HG02759 (cell line): ENCODE data around the gene CEACAM5.
"Not testable (repeated sequence)": the region's sequence is repeated elsewhere in the genome, so short reads cannot be mapped to it uniquely, and the experiment has no call there.

Source experiments
- ATAC-seq: cut with Tn5 transposase; IDR thresholded peaks from one replicate; pipeline ENCODE4 v1.9.1; 2021; ENCODE audit warnings: mild to moderate bottlenecking, moderate library complexity; ENCODE audit not compliant: unreplicated experiment

The CEACAM5 gene

GRCh38 chr19:41735071-41735600, 26.7 kb downstream of the CEACAM5 start:
- ATAC-seq: no peak

- ATAC-seq: no peak
These were observed 30.9 kb downstream of the CEACAM5 start for GRCh38 chr19:41739361-41739760.

GRCh38 chr19:41740415-41741243, 32.2 kb downstream of the CEACAM5 start:
- no peak for ATAC-seq

- no peak for ATAC-seq
These were observed 32.8 kb downstream of the CEACAM5 start for GRCh38 chr19:41741244-41741554.

GRCh38 chr19:41744850-41745249, 36.4 kb downstream of the CEACAM5 start:
- no peak for ATAC-seq

GRCh38 chr19:41745756-41746155, 37.3 kb downstream of the CEACAM5 start:
- ATAC-seq: no peak

- no peak for ATAC-seq
These were observed 38.3 kb downstream of the CEACAM5 start for GRCh38 chr19:41746593-41747227.

- ATAC-seq: no peak
These were observed 39.6 kb downstream of the CEACAM5 start for GRCh38 chr19:41748012-41748411.

GRCh38 chr19:41750248-41751134, 42.1 kb downstream of the CEACAM5 start:
- ATAC-seq: not testable (repeated sequence)

- no peak for ATAC-seq
These were observed 44.7 kb downstream of the CEACAM5 start for GRCh38 chr19:41753159-41753558.

GRCh38 chr19:41753936-41754529, 45.6 kb downstream of the CEACAM5 start:
- peak; percentile 43 for ATAC-seq

- no peak for ATAC-seq
These were observed 47.0 kb downstream of the CEACAM5 start, which contains the start of gene CEACAM6 for GRCh38 chr19:41755328-41755913. Gene CEACAM6, plus strand, starts transcription at chr19:41755530. Its CDS starts 109 bp downstream, at chr19:41755639.

- ATAC-seq: no peak
These were observed 50.4 kb downstream of the CEACAM5 start for GRCh38 chr19:41758846-41759245.

GRCh38 chr19:41767115-41767514, 58.7 kb downstream of the CEACAM5 start:
- ATAC-seq: no peak

- not testable (repeated sequence) for ATAC-seq
These were observed 59.7 kb downstream of the CEACAM5 start for GRCh38 chr19:41768105-41768504.

- no peak for ATAC-seq
These were observed 61.2 kb downstream of the CEACAM5 start for GRCh38 chr19:41769608-41770007.

- ATAC-seq: no peak
These were observed 63.0 kb downstream of the CEACAM5 start for GRCh38 chr19:41771410-41771809.

- ATAC-seq: no peak
These were observed 66.1 kb downstream of the CEACAM5 start for GRCh38 chr19:41774515-41774980.

- ATAC-seq: no peak
These were observed 68.3 kb downstream of the CEACAM5 start for GRCh38 chr19:41776700-41777099.
